AG04449 (cell line): Measurements from ENCODE around the gene FAM9C.
"Not testable (repeated sequence)": the region's sequence is repeated elsewhere in the genome, so short reads cannot be mapped to it uniquely, and the experiment has no call there.

Experiments used
- CTCF ChIA-PET: fragments of 350-600 bp; formaldehyde crosslinking; extraction: SDS; loops from one replicate; lab custom pipeline; 2021; ENCODE audit warnings: antibody characterized with exemption; lab: Yijun Ruan, JAX
- POLR2A ChIA-PET: fragments of 400-600, 350-600 bp; formaldehyde crosslinking; extraction: SDS; loops from one replicate; lab custom pipeline; 2020; ENCODE audit warnings: antibody characterized with exemption, inconsistent platforms; lab: Yijun Ruan, JAX
- DNase-seq: peaks from one replicate; pipeline ENCODE4 v3.0.0-alpha.2; 2010; ENCODE audit warnings: low read depth, low spot score
- H3K4me3 ChIP-seq: 2 replicates; pipeline ENCODE4 v1.5.1; 2011; ENCODE audit warnings: low read depth, mild to moderate bottlenecking, control low read depth, low read length
- TF ChIP-seq, protein P1 (sequence below): IDR thresholded peaks from one replicate; pipeline ENCODE4 v1.5.1; 2011; ENCODE audit warnings: mild to moderate bottlenecking, moderate library complexity, low read length, control low read depth, inconsistent platforms; ENCODE audit not compliant: insufficient read depth; ENCODE audit errors: missing control alignments

Gene FAM9C

DNA sequence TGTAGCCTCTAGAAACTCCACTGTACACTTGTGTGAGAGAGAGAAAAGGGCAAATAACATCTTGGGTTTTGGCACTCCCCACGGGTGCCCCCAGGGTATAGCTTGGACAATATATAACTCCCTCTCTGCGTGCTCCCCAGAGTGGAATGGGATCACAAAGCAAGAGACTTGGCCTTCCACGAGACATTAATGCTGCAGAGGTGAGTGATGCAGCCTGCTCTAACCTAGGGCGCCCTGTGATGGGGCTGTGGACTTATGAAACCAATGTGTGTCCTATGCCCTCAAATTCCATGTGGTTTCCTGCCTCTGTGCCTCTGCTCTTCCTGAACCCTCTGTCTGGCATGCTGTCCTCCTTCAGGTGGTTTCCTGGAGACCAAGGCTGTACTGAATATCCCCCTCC lies 22.0 kb upstream of the FAM9C start:
- no peak overlapping the region for H3K4me3 ChIP-seq
- POLR2A ChIA-PET, result no interaction called here
- DNase-seq, result no peak
- TF ChIP-seq, protein P1, sequence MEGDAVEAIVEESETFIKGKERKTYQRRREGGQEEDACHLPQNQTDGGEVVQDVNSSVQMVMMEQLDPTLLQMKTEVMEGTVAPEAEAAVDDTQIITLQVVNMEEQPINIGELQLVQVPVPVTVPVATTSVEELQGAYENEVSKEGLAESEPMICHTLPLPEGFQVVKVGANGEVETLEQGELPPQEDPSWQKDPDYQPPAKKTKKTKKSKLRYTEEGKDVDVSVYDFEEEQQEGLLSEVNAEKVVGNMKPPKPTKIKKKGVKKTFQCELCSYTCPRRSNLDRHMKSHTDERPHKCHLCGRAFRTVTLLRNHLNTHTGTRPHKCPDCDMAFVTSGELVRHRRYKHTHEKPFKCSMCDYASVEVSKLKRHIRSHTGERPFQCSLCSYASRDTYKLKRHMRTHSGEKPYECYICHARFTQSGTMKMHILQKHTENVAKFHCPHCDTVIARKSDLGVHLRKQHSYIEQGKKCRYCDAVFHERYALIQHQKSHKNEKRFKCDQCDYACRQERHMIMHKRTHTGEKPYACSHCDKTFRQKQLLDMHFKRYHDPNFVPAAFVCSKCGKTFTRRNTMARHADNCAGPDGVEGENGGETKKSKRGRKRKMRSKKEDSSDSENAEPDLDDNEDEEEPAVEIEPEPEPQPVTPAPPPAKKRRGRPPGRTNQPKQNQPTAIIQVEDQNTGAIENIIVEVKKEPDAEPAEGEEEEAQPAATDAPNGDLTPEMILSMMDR, result no peak
- CTCF ChIA-PET, result no interaction called here

DNA sequence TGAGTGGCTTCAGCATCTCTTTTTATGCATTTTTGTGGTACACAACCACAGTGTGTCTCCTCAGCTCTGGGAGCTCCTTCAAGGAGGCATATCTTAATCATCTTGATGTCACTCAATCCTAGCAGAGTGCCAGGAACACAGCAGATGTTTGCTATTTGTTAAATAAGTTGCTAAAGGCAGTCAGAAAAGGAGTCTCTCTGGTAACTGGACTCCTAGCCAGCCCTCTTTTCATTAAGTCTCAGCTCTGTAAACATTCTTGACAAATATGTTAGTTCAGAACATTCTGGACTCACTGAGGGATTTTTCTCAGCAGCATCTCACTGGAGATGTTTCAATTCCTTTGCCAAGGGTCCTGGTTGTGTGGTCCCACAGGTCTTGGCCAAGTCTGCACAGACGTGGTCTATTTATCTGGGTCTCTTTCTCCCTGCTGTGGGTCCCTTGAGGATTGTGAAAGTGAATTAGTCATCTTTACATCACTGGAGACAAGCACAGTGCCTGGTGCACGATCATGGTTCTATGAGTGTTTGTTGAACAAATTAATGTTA lies 20.3 kb upstream of the FAM9C start:
- H3K4me3 ChIP-seq, result no peak overlapping the region
- no peak for DNase-seq
- TF ChIP-seq, protein P1, result no peak
- ChIA-PET POLR2A (no interaction called here), CTCF (no interaction called here)

DNA sequence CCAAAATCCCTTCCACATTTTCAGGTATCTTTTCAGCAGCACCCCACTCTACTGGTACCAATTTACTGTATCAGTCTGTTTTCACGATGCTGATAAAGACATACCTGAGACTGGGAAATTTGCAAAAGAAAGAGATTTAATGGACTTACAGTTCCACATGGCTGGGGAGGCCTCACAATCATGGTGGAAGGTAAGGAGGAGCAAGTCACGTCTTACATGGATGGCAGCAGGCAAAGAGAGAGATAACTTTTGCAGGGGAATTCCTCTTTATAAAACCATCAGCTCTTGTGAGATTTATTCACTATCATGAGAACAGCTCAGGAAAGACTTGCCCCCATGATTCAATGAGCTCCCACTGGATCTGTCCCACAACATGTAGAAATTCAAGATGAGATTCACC lies 18.7 kb upstream of the FAM9C start:
- POLR2A ChIA-PET, DNase-seq, H3K4me3 ChIP-seq, CTCF ChIA-PET: not testable (repeated sequence)

DNA sequence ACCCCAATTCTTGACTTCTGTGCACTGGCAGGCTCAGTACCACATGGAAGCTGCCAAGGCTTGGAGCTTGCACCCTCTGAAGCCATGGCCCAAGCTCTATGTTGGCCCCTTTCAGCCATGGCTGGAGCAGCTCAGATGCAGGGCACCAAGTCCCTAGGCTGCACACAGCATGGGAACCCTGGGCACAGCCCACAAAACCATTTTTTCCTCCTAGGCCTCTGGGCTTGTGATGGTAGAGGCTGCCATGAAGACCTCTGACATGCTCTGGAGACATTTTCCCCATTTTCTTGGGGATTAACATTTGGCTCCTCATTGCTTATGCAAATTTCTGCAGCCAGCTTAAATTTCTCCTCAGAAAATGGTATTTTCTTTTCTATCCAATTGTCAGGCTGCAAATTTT lies 17.9 kb upstream of the FAM9C start:
- POLR2A ChIA-PET, DNase-seq, H3K4me3 ChIP-seq, CTCF ChIA-PET: not testable (repeated sequence)

DNA sequence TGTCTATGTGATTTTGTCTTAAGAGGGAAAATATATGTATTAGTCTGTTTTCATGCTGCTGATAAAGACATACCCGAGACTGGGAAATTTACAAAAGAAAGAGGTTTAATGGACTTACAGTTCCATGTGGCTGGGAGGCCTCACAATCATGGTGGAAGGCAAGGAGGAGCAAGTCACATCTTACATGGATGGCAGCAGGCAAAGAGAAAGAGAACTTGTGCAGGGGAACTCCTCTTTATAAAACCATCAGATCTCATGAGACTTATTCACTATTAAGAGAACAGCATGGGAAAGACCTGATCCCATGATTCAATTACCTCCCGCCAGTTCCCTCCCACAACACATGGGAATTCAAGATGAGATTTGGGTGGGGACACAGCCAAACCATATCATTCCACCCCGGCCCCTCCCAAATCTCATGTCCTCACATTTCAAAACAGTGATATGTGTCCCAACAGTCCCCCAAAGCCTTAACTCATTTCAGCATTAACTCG lies 16.8 kb upstream of the FAM9C start:
- DNase-seq, CTCF ChIA-PET, POLR2A ChIA-PET, H3K4me3 ChIP-seq: not testable (repeated sequence)

DNA sequence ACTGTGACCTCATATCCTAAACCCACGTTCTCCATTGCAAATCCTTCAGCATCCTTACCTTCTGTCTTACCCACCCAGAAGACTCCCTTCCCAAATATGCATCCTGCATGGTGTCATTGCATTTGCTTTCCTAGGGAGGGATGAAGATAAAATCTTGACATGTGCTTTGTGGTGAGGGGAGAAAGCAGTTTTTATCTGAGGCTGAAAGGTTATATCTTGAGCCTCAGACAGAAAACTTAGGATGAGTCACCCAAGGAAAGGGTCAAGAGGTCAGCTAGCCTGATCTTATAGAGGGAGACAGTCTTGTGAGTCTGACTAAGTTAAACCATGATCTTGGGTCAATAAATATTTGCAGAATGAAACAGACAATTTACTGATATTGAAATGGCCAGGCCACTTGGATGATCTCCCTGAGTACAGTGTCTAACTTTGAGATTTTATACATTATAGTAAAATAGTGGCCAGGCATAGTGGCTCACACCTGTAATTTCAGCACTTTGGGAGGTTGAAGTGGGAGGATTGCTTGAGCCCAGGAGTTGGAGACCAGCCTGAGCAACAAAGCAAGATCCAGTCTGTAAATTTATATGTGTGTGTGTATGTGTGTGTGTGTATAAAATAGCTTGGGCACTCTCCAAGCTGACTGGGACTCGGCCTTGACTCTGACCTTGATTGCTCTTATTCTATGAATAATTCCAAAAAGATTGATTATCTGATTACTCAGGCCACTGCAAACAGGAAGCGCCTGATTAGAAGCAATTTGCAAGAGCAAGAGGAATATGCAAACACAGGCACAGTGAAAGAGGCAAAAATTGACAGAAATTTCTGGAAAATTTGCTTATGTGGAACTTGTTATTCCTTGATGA lies 15.4 kb upstream of the FAM9C start:
- TF ChIP-seq, protein P1, result no peak
- DNase-seq, result no peak
- ChIA-PET CTCF (interaction anchor here (1.4 kb wide), 1 partner anchor 12 kb away, joined by 3 read pairs; no protein-coding TSS in a partner anchor), POLR2A (no interaction called here)
- no peak overlapping the region for H3K4me3 ChIP-seq

DNA sequence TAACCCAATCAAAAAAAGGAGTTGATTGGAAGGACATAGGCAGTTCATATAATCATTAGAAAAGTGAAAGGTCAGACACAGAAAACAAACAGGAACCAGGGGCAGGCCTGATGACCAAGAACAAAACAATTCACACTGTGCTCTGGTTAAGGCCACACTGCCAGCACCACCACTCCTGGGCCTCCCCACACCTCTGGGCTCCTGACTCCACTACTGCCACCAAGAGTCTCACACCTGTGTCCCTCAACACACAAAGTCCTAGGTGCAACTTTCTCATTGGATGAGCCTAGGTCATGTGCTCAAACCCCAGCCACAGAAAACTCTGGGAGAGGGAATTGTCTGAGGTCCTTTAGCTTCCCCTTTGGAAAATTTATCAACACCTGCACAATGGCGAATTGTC lies 11.1 kb upstream of the FAM9C start:
- H3K4me3 ChIP-seq, result no peak overlapping the region
- POLR2A ChIA-PET, result no interaction called here
- no peak for DNase-seq
- TF ChIP-seq, protein P1, result no peak
- CTCF ChIA-PET, result no interaction called here

DNA sequence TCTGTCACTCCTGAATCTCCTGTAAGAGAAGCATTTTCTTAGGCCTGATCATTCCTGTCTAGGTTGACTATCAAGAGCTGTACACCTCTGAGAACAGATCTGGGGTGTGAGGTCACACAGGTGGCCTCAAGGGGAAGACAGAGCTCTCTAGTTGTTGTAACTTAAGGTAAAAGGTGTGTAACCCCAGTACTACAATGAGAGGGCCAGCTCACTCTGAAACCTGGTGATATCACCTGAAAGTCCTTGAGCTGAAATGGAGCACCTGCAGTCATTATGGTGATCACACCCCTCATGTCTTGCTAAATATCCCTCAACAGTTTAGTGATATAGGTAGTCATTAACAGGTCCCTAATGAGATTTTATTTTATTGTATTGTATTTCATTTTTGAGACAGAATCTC lies 8.8 kb upstream of the FAM9C start:
- no peak overlapping the region for H3K4me3 ChIP-seq
- no peak for DNase-seq
- POLR2A ChIA-PET, result interaction anchor here (0.9 kb wide), 1 partner anchor 75 kb away, joined by 3 read pairs; no protein-coding TSS in a partner anchor
- CTCF ChIA-PET, result no interaction called here
- TF ChIP-seq, protein P1, result no peak
